H7 (cell line): ENCODE results near the gene AK9. TPM values are rescaled to one million over a fixed set of nuclear protein-coding genes. Genes with fewer than 3 reads are reported as not detected.

Experiments
- DNase-seq: peaks from one replicate; pipeline ENCODE4 v3.0.0; 2012
- H3K27me3 ChIP-seq: 2 replicates; pipeline ENCODE4 v1.6.0; 2011; ENCODE audit warnings: mild to moderate bottlenecking, low read length; ENCODE audit not compliant: control insufficient read depth, insufficient read depth
- H3K36me3 ChIP-seq: replicated peaks from 2 replicates; pipeline ENCODE4 v1.5.1; 2011; ENCODE audit warnings: low read length; ENCODE audit not compliant: control insufficient read depth, insufficient read depth
- H3K4me3 ChIP-seq: 2 replicates; pipeline ENCODE4 v1.5.1; 2011; ENCODE audit warnings: low read depth, mild to moderate bottlenecking, control low read depth, low read length, moderate library complexity; ENCODE audit not compliant: insufficient read depth
- total RNA-seq: library from RNA; depleted of rRNA; stranded (reverse); fragments of >200 nt; shearing (Covaris generic); gene quantifications from 2 replicates; pipeline ENCODE4 v1.2.3, GENCODE V29; 2014

Gene AK9
- total RNA-seq, 1 experiment from 2014 or later = 1.2 TPM

GRCh38 chr6:109678240-109678639, 12.8 kb downstream of the AK9 start:
- Histone ChIP-seq H3K4me3 (no peak overlapping the region; the same call in 1 of the 2 replicates), H3K27me3 (no peaks in the 10 kb centered on the region), H3K36me3 (no peaks in the 10 kb centered on the region)
- DNase-seq = no peak

- Histone ChIP-seq H3K27me3 (no peaks in the 10 kb centered on the region), H3K36me3 (no peaks in the 10 kb centered on the region), H3K4me3 (no peak overlapping the region)
- DNase-seq = no peak
Observed at GRCh38 chr6:109676724-109677123, 14.3 kb downstream of the AK9 start.

GRCh38 chr6:109672839-109673238, 18.2 kb downstream of the AK9 start:
- Histone ChIP-seq H3K4me3 (no peak overlapping the region), H3K36me3 (no peaks in the 10 kb centered on the region), H3K27me3 (no peaks in the 10 kb centered on the region)
- no peak for DNase-seq

- no peak overlapping the region for H3K4me3 ChIP-seq
Observed at GRCh38 chr6:109672175-109672574, 18.8 kb downstream of the AK9 start.

GRCh38 chr6:109671733-109672132, 19.3 kb downstream of the AK9 start:
- no peaks in the 10 kb centered on the region for H3K36me3 ChIP-seq
- DNase-seq = no peak
- H3K4me3 ChIP-seq = no peak overlapping the region
- no peaks in the 10 kb centered on the region for H3K27me3 ChIP-seq

More at GRCh38 chr6:109672175-109672574, 18.8 kb downstream of the AK9 start:
- DNase-seq = no peak
- Histone ChIP-seq H3K27me3 (no peaks in the 10 kb centered on the region), H3K36me3 (no peaks in the 10 kb centered on the region)

GRCh38 chr6:109669811-109670210, 21.2 kb downstream of the AK9 start:
- no peaks in the 10 kb centered on the region for H3K27me3 ChIP-seq
- H3K36me3 ChIP-seq = no peaks in the 10 kb centered on the region
- no peak for DNase-seq
- no peak overlapping the region for H3K4me3 ChIP-seq

- DNase-seq = no peak
- H3K36me3 ChIP-seq = no peaks in the 10 kb centered on the region
- H3K27me3 ChIP-seq = no peaks in the 10 kb centered on the region
- H3K4me3 ChIP-seq = no peak overlapping the region
Observed at GRCh38 chr6:109662192-109662591, 28.8 kb downstream of the AK9 start.

GRCh38 chr6:109660526-109661320, 30.3 kb downstream of the AK9 start:
- DNase-seq = no peak
- no peaks in the 10 kb centered on the region for H3K36me3 ChIP-seq
- H3K4me3 ChIP-seq = no peak overlapping the region
- H3K27me3 ChIP-seq = no peaks in the 10 kb centered on the region

GRCh38 chr6:109655761-109656262, 35.2 kb downstream of the AK9 start:
- DNase-seq = no peak
- no peak overlapping the region for H3K4me3 ChIP-seq
- no peaks in the 10 kb centered on the region for H3K36me3 ChIP-seq
- no peaks in the 10 kb centered on the region for H3K27me3 ChIP-seq

- no peak for DNase-seq
- Histone ChIP-seq H3K36me3 (no peaks in the 10 kb centered on the region), H3K4me3 (no peak overlapping the region), H3K27me3 (no peaks in the 10 kb centered on the region)
Observed at GRCh38 chr6:109653264-109653663, 37.7 kb downstream of the AK9 start.

- Histone ChIP-seq H3K4me3 (no peak overlapping the region), H3K27me3 (no peaks in the 10 kb centered on the region), H3K36me3 (no peaks in the 10 kb centered on the region)
- no peak for DNase-seq
Observed at GRCh38 chr6:109644131-109644530, 46.9 kb downstream of the AK9 start.

- H3K27me3 ChIP-seq = no peaks in the 10 kb centered on the region
- H3K4me3 ChIP-seq = no peak overlapping the region
- DNase-seq = no peak
- no peaks in the 10 kb centered on the region for H3K36me3 ChIP-seq
Observed at GRCh38 chr6:109632405-109632804, 58.6 kb downstream of the AK9 start.

- no peak for DNase-seq
- Histone ChIP-seq H3K36me3 (no peaks in the 10 kb centered on the region), H3K4me3 (no peak overlapping the region), H3K27me3 (no peaks in the 10 kb centered on the region)
Observed at GRCh38 chr6:109631403-109631802, 59.6 kb downstream of the AK9 start.

GRCh38 chr6:109628158-109629000, 62.6 kb downstream of the AK9 start:
- H3K4me3 ChIP-seq = no peak overlapping the region
- no peak for DNase-seq
- H3K36me3 ChIP-seq = no peaks in the 10 kb centered on the region
- no peaks in the 10 kb centered on the region for H3K27me3 ChIP-seq

- Histone ChIP-seq H3K4me3 (no peak overlapping the region), H3K27me3 (no peaks in the 10 kb centered on the region), H3K36me3 (no peaks in the 10 kb centered on the region)
- no peak for DNase-seq
Observed at GRCh38 chr6:109626311-109626710, 64.7 kb downstream of the AK9 start.
